Mononuclear cell (primary cell): Measurements from ENCODE around the gene UBE2L6. TPM values are rescaled to one million over a fixed set of nuclear protein-coding genes. Genes with fewer than 3 reads are reported as not detected.

Experiments
- H3K27me3 ChIP-seq: 2 replicates; pipeline ENCODE4 v1.6.0; 2011; ENCODE audit warnings: low read length, control low read depth; ENCODE audit not compliant: insufficient read depth
- H3K4me1 ChIP-seq: 2 replicates; pipeline ENCODE4 v1.5.1; 2011; ENCODE audit warnings: mild to moderate bottlenecking, low read length, control low read depth; ENCODE audit not compliant: insufficient read depth
- H3K4me3 ChIP-seq: 2 replicates; pipeline ENCODE4 v1.5.1; 2011; ENCODE audit warnings: mild to moderate bottlenecking, low read length, moderate library complexity
- H3K9me3 ChIP-seq: 2 replicates; pipeline ENCODE4 v1.5.1; 2011; ENCODE audit warnings: low read depth, mild to moderate bottlenecking, control low read depth, low read length
- total RNA-seq: library from RNA; depleted of rRNA; stranded (reverse); fragments of >200 nt; gene quantifications from one replicate; pipeline ENCODE4 v1.2.3, GENCODE V29; 2012

The UBE2L6 gene
- 40.1 TPM for total RNA-seq

DNA sequence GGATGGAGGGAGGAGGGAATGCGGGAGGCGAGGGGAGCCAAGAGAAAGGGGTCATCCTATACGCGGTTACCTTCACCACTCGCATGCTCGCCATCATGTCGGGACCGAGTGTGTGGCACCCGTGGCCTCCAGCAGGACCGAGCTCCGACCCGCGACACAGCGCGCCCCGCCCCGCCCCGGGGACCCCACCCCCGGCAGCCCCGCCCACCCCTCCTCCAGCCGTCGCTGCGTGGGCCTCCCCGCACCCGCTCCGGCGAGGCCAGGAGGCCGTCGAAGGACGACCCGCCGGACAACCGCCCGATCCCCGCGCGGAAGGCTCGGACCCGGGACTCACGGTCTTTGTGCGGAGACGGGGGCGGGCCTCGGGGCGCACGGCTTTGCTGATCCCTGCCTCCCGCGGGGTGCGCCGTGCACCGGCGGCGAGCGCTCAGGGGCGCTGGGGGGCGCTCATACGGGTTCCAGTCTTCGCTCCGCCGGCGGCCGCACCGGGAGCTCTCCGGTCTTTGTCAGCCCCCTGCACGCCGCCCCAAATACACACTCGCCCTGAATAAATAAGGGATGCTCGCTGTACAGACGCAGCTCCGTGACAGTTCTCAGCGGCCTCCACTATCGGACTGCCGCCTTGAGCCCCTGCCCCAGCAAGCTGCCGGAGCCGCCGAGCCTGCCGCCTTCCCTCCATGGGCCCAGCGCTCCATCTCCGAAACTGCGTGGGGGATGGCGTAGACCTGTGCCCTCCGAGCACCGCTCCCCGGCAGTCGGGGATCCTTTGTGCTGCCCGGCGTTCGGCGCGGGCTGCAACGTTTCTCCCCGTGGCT lies at the start of gene UBE2L6:
TSS of gene UBE2L6 (minus strand) at position 158 of the 815 bp plus-strand sequence. CDS start at position 97, 61 bp downstream.
- H3K4me1 ChIP-seq = peaks cover 47% of the 10 kb centered on the region
- no peaks in the 10 kb centered on the region for H3K9me3 ChIP-seq
- H3K27me3 ChIP-seq = no peaks in the 10 kb centered on the region
- peak within 1 kb of the TSS; percentile 98 for H3K4me3 ChIP-seq

- H3K4me1 ChIP-seq = no peaks in the 10 kb centered on the region
- H3K9me3 ChIP-seq = peaks cover 12% of the 10 kb centered on the region
- H3K4me3 ChIP-seq = no peak overlapping the region
- H3K27me3 ChIP-seq = no peaks in the 10 kb centered on the region
Observed at GRCh38 chr11:57616595-57616994, 49.1 kb upstream of the UBE2L6 start.

DNA sequence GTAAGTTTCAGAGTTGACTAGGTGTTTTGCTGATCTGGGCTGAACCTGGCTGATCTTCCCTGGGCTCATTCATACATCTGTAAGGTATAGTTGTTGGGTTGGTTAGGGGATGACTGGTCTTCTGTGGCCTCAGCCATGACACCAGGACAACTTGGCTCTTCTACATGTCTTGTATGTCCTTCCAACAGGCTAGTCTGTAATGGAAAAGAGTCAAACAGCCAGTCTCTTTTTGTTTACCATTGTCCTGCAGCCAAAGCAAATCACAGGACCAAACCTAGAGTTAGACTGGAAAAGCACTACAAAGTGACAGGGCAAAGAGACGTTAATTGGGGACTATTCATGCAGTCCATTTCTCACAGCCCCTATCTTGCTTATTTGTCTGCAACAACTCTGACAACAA lies 47.8 kb upstream of the UBE2L6 start:
- H3K4me3 ChIP-seq = no peak overlapping the region
- H3K9me3 ChIP-seq = peaks cover 11% of the 10 kb centered on the region
- no peaks in the 10 kb centered on the region for H3K4me1 ChIP-seq
- H3K27me3 ChIP-seq = no peaks in the 10 kb centered on the region

DNA sequence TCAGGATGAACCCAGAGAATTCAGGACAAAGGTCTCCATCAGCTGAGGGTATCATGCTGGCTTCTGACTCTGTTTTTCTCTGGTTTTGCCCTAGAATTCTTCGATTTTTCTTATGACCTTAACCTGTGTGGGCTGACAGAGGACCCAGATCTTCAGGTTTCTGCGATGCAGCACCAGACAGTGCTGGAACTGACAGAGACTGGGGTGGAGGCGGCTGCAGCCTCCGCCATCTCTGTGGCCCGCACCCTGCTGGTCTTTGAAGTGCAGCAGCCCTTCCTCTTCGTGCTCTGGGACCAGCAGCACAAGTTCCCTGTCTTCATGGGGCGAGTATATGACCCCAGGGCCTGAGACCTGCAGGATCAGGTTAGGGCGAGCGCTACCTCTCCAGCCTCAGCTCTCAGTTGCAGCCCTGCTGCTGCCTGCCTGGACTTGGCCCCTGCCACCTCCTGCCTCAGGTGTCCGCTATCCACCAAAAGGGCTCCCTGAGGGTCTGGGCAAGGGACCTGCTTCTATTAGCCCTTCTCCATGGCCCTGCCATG lies 46.8 kb upstream of the UBE2L6 start:
- Histone ChIP-seq H3K9me3 (peaks cover 1% of the 10 kb centered on the region), H3K4me1 (no peaks in the 10 kb centered on the region), H3K4me3 (no peak overlapping the region), H3K27me3 (no peaks in the 10 kb centered on the region)

GRCh38 chr11:57610170-57610569 lies 42.7 kb upstream of the UBE2L6 start:
- no peaks in the 10 kb centered on the region for H3K27me3 ChIP-seq
- no peaks in the 10 kb centered on the region for H3K9me3 ChIP-seq
- H3K4me1 ChIP-seq = no peaks in the 10 kb centered on the region
- no peak overlapping the region for H3K4me3 ChIP-seq

DNA sequence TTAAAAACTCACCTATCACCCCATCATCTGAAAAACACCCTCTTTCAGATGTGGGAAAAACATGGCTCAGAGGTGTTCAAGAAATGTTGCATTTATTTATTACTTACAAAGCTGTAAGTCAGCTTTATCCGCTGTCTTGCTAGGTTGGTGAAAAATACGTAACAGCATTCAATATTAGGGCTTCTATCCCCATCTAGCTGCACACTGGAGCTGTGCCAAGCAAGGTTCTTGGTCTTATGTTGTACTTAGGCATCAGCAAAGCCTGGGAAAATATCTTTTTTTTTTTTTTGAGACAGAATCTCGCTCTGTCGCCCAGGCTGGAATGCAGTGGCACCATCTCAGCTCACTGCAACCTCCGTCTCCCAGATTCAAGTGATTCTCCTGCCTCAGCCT lies 37.6 kb upstream of the UBE2L6 start:
- Histone ChIP-seq H3K4me1 (peaks cover 5% of the 10 kb centered on the region), H3K4me3 (no peak overlapping the region), H3K27me3 (no peaks in the 10 kb centered on the region), H3K9me3 (no peaks in the 10 kb centered on the region)

DNA sequence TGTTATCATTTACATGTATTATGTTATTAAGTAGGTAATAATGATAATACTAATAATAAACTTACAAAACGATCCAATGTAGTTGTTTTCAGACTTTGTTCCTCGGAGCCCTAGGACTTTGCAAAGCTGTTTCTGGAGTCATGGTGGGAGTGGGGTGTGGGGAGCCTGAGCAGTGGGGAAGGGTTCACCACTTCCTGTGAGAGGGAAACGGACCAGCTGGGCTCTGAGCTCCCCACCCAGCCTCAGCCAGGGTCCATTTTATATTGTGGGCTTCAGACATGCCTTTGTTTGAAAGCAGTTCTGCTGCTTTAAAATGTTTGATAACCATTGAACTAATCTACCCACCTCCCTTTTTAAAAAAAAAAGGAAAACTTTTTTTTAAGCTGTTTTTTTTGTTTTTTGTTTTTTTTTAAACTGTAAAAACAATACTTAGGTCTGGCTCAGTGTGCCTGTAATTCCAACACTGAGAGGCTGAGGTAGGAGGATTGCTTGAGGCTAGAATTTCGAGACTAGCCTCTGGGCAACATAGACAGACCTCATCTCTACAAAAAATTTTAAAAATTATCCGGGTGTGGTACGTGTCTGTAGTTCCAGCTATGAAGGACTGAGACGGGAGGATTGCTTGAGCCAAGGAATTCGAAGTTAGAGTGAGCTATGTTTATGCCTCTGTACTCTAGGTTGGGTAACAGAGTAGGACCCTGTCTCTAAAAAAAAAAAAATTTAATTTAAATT lies 37.0 kb upstream of the UBE2L6 start:
- Histone ChIP-seq H3K4me1 (peaks cover 7% of the 10 kb centered on the region), H3K4me3 (no peak overlapping the region), H3K27me3 (no peaks in the 10 kb centered on the region), H3K9me3 (no peaks in the 10 kb centered on the region)

GRCh38 chr11:57601297-57601696 lies 33.8 kb upstream of the UBE2L6 start:
- Histone ChIP-seq H3K9me3 (no peaks in the 10 kb centered on the region), H3K27me3 (peaks cover 4% of the 10 kb centered on the region), H3K4me3 (no peak overlapping the region), H3K4me1 (peaks cover 19% of the 10 kb centered on the region)

DNA sequence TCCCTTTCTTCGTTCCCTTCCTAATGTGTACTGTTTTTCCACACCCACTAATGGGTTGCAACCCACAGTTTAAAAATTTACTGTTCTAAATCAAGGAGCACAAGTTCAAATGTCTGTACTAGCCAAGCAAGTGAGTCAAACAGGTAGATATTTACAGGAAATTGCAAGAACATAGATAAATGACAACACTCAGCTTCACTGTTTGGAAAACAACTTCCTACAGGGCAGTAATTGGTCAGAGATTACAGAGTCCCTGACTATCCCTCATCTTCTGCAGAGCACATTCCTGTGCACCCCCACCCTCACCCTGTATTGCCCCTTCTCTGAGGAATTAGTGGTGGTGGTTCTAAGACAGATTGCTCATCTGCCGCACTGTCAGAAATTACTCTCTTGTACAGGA lies 31.9 kb upstream of the UBE2L6 start:
- H3K27me3 ChIP-seq = peaks cover 4% of the 10 kb centered on the region
- H3K4me1 ChIP-seq = peaks cover 15% of the 10 kb centered on the region
- H3K9me3 ChIP-seq = no peaks in the 10 kb centered on the region

DNA sequence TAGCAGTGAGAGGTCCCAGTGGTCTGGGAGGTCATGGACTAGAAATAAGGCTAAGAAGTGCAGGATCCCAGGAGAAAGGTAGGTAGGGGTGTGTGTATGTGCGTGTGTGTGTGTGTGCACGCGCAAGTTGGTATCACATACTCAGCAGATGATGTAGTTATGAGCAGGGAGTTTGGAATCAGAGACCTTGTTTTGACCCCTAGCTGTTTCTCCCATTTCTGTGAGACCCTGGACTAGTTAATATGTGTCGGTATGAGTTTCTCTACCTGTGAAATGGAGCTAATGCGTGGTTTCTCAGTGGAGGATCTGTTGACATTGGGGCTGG lies 31.3 kb upstream of the UBE2L6 start:
- Histone ChIP-seq H3K4me1 (peaks cover 14% of the 10 kb centered on the region), H3K4me3 (peak overlapping the region; percentile 24), H3K27me3 (peaks cover 4% of the 10 kb centered on the region), H3K9me3 (no peaks in the 10 kb centered on the region)

More for the DNA sequence above, 31.9 kb upstream of the UBE2L6 start:
- H3K4me3 ChIP-seq = no peak overlapping the region

- Histone ChIP-seq H3K27me3 (peaks cover 4% of the 10 kb centered on the region), H3K9me3 (no peaks in the 10 kb centered on the region), H3K4me3 (peak overlapping the region; percentile 24), H3K4me1 (peaks cover 14% of the 10 kb centered on the region)
Observed at GRCh38 chr11:57597916-57598830, 30.7 kb upstream of the UBE2L6 start.

GRCh38 chr11:57597461-57597915 lies 30.0 kb upstream of the UBE2L6 start, which contains the start of gene SERPING1:
Gene SERPING1, plus strand, starts transcription at chr11:57597685. Its CDS starts 586 bp downstream, at chr11:57598271.
- H3K9me3 ChIP-seq = no peaks in the 10 kb centered on the region
- H3K4me3 ChIP-seq = peak within 1 kb of the TSS; percentile 24
- peaks cover 4% of the 10 kb centered on the region for H3K27me3 ChIP-seq
- H3K4me1 ChIP-seq = peaks cover 14% of the 10 kb centered on the region

- Histone ChIP-seq H3K27me3 (peaks cover 4% of the 10 kb centered on the region), H3K9me3 (no peaks in the 10 kb centered on the region), H3K4me3 (no peak overlapping the region), H3K4me1 (peaks cover 14% of the 10 kb centered on the region)
Observed at GRCh38 chr11:57596266-57596885, 28.9 kb upstream of the UBE2L6 start.

- Histone ChIP-seq H3K9me3 (no peaks in the 10 kb centered on the region), H3K27me3 (no peaks in the 10 kb centered on the region), H3K4me1 (no peaks in the 10 kb centered on the region), H3K4me3 (no peak overlapping the region)
Observed at GRCh38 chr11:57588046-57588710, 20.7 kb upstream of the UBE2L6 start.
